A549 (cell line): ENCODE data around the gene BIRC5. TPM values are rescaled to one million over a fixed set of nuclear protein-coding genes. Genes with fewer than 3 reads are reported as not detected.

ENCODE experiments used
- ATAC-seq, 2 experiments: fragments of 200-7000 bp in 1 of 2; fragments of >200 bp in 1 of 2; cut with Nextera tagmentation in 1 of 2; cut with Tn5 transposase in 1 of 2; 3 replicates each; pipeline versions ENCODE4 v1.8.0 to v1.9.1; 2018 to 2020; ENCODE audit warnings: mild to moderate bottlenecking in 1 of 2, moderate library complexity in 1 of 2
- CTCF ChIA-PET: fragments of 300-600 bp; sonication (Branson Sonifier 250); formaldehyde crosslinking; extraction: SDS; loops from one replicate; lab custom pipeline; 2021; ENCODE audit warnings: antibody characterized with exemption, inconsistent platforms; lab: Yijun Ruan, JAX
- POLR2A ChIA-PET: fragments of 350-600 bp; formaldehyde crosslinking; extraction: SDS; loops from one replicate; lab custom pipeline; 2021; ENCODE audit warnings: antibody characterized with exemption, inconsistent platforms; lab: Yijun Ruan, JAX
- DNase-seq, 2 experiments: peaks; one replicate each; pipeline versions ENCODE4 v3.0.0 to v3.0.0-alpha.2; 2011 to 2016; ENCODE audit warnings: low read depth in 1 of 2, low spot score in 1 of 2
- FAIRE-seq: peaks from 2 replicates; lab custom pipeline; 2011; peaks lifted over from hg19 to GRCh38; lab: Jason Lieb, UNC
- H3K27ac ChIP-seq, 2 experiments: fragments of >200 bp; sonication (Bioruptor Twin); formaldehyde crosslinking; 3 replicates each; pipeline ENCODE4 v1.5.1; 2016 to 2017
- H3K4me1 ChIP-seq: fragments of >200 bp; sonication (Bioruptor Twin); formaldehyde crosslinking; 3 replicates; pipeline ENCODE4 v1.6.1; 2016
- H3K4me2 ChIP-seq: fragments of >200 bp; sonication (Bioruptor Twin); formaldehyde crosslinking; 3 replicates; pipeline ENCODE4 v1.6.1; 2016
- H3K4me3 ChIP-seq: fragments of >200 bp; sonication (Bioruptor Twin); formaldehyde crosslinking; 3 replicates; pipeline ENCODE4 v1.5.1; 2016
- H3K9me3 ChIP-seq: fragments of >200 bp; sonication (Bioruptor Twin); formaldehyde crosslinking; 3 replicates; pipeline ENCODE4 v1.6.1; 2016
- CBX2 ChIP-seq: fragments of 200-600 bp; sonication (generic); IDR thresholded peaks from 2 replicates; pipeline ENCODE4 v1.6.1; 2016; ENCODE audit warnings: low read depth, mild to moderate bottlenecking, borderline replicate concordance
- CHD2 ChIP-seq: fragments of 150-350 bp; IDR thresholded peaks from 2 replicates; pipeline ENCODE4 v1.6.1; 2014; ENCODE audit warnings: low read length; ENCODE audit not compliant: partially characterized antibody
- HOXB5 ChIP-seq: fragments of 250-450 bp; sonication (Bioruptor Pico); IDR thresholded peaks from 2 replicates; pipeline ENCODE4 v1.5.0; 2020; ENCODE audit warnings: mild to moderate bottlenecking, moderate library complexity
- JUN ChIP-seq, 2 experiments: fragments of >200 bp; sonication (Bioruptor Twin); formaldehyde crosslinking; IDR thresholded peaks; 2 replicates in 1 of 2; 3 replicates in 1 of 2; pipeline ENCODE4 v1.6.1; 2016 to 2017
- KDM1A ChIP-seq: fragments of 200-600 bp; sonication (generic); IDR thresholded peaks from 2 replicates; pipeline ENCODE4 v1.6.1; 2016; ENCODE audit warnings: low read depth, mild to moderate bottlenecking
- KDM5A ChIP-seq: fragments of 200-600 bp; sonication (generic); IDR thresholded peaks from 2 replicates; pipeline ENCODE4 v1.6.1; 2016; ENCODE audit warnings: antibody characterized with exemption, mild to moderate bottlenecking
- MAZ ChIP-seq: fragments of 150-350 bp; IDR thresholded peaks from 2 replicates; pipeline ENCODE4 v1.6.1; 2014; ENCODE audit warnings: antibody characterized with exemption, low read depth, low read length, borderline replicate concordance
- NPAS2 ChIP-seq: fragments of 250-450 bp; sonication (Bioruptor Pico); IDR thresholded peaks from 2 replicates; pipeline ENCODE4 v1.8.0; 2022; ENCODE audit warnings: mild to moderate bottlenecking, moderate library complexity, borderline replicate concordance
- POLR2A ChIP-seq: IDR thresholded peaks from 2 replicates; pipeline ENCODE4 v1.6.1; 2012; ENCODE audit warnings: mild to moderate bottlenecking, low read length
- RAD21 ChIP-seq, 2 experiments: fragments of >200 bp in 1 of 2; sonication (Bioruptor Twin) in 1 of 2; formaldehyde crosslinking in 1 of 2; IDR thresholded peaks in 1 of 2; conservative IDR thresholded peaks in 1 of 2; 2 replicates in 1 of 2; 3 replicates in 1 of 2; pipeline ENCODE4 v1.6.1; 2012 to 2018; ENCODE audit warnings: inconsistent platforms in 1 of 2
- SMC3 ChIP-seq: fragments of >200 bp; sonication (Bioruptor Twin); formaldehyde crosslinking; IDR thresholded peaks from 3 replicates; pipeline ENCODE4 v1.6.1; 2018; ENCODE audit warnings: inconsistent platforms
- TP53 ChIP-seq: fragments of 250-450 bp; sonication (Bioruptor Pico); IDR thresholded peaks from 2 replicates; pipeline ENCODE4 v1.5.0; 2021; ENCODE audit warnings: mild to moderate bottlenecking, moderate library complexity
- ZFP36 ChIP-seq: fragments of 450-650 bp; IDR thresholded peaks from 2 replicates; pipeline ENCODE4 v1.6.1; 2014; ENCODE audit warnings: borderline replicate concordance; ENCODE audit not compliant: partially characterized antibody
- ZNF302 ChIP-seq: fragments of 250-450 bp; sonication (Bioruptor Pico); IDR thresholded peaks from 2 replicates; pipeline ENCODE4 v1.9.0; 2021; ENCODE audit warnings: inconsistent platforms, mild to moderate bottlenecking, moderate library complexity
- WGBS: methylation state at CpG from one replicate; pipeline ENCODE4 v1.1.6; 2017; ENCODE audit errors: missing lambda C conversion rate; 5-methylcytosine and 5-hydroxymethylcytosine counted together
- polyA plus RNA-seq, 4 experiments: library from polyadenylated mRNA; depleted of rRNA in 3 of 4; stranded (reverse); fragments of >200 nt; fragmentation: RNase III in 1 of 4; extraction: RNeasy Plus Mini Kit Qiagen cat#74134 plus additional on column Dnase treatment in 1 of 4; gene quantifications; 2 replicates in 3 of 4; 3 replicates in 1 of 4; pipeline ENCODE4 v1.2.3, GENCODE V29; 2011 to 2017
- TF ChIP-seq, protein P1 (sequence below): fragments of >200 bp; sonication (Bioruptor Twin); formaldehyde crosslinking; IDR thresholded peaks from 3 replicates; pipeline ENCODE4 v1.5.1; 2016
- TF ChIP-seq, protein P2 (sequence below): fragments of >200 bp; sonication (Bioruptor Twin); formaldehyde crosslinking; IDR thresholded peaks from 3 replicates; pipeline ENCODE4 v1.6.1; 2016
- TF ChIP-seq, protein P3 (sequence below): fragments of 250-450 bp; sonication (Bioruptor Pico); IDR thresholded peaks from 2 replicates; pipeline ENCODE4 v1.5.0; 2021; ENCODE audit warnings: mild to moderate bottlenecking, moderate library complexity, borderline replicate concordance
- TF ChIP-seq, protein P4 (sequence below): fragments of 200-600 bp; sonication (generic); IDR thresholded peaks from 2 replicates; pipeline ENCODE4 v1.6.1; 2016; ENCODE audit warnings: antibody characterized with exemption, mild to moderate bottlenecking, moderate library complexity

BIRC5 gene
- polyA plus RNA-seq, 2 of the 4 experiments (the other 2 are of a cell fraction), result 51.9 to 109 TPM

DNA sequence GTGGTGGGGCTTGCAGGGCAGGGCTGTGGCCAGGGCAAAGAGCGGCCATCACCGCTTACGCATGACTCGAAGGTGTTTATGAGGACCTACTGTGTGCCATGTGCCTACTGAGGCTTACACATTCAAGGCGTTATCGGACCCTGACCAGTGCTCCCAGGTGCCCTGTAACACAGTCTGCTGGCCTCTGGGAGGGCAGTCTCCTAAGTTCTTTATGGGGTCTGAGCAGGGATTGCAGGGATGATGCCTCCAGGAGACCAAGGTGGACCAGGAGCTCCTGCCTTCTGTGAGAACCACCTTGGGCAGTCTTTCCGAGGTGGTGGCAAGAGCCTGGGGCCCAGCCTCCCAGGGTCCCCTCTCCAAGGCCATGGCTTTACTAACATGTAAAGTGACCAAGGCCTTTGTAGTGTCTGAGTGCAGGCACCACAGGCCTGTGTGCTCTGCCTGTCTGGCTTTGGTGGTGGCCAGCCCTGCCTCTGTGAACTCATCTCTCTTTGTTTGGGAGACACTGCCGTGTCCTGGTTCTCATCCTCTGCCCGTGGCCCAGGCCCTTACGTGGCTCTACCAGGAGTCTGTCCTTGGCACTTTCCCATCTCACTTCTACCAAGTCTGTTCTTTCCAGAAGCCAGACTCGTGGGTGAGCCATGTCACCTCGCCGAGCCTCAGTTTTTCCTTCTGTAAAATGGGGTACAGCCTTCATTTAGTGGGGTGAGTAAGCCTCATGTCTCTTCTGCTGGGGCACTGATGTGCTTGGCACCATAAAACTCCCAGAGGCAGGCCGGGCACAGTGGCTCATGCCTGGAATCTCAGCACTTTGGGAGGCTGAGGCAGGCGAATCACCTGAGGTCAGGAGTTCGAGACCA, 49.1 kb upstream of the BIRC5 start:
- 85% methylated on average over 16 of the region's 16 CpGs for WGBS
- ATAC-seq (no peak), FAIRE-seq (no peak), DNase-seq (no peak)
- no peak overlapping the region for H3K27ac ChIP-seq
- H3K4me1 ChIP-seq, result peaks cover 8% of the 10 kb centered on the region; the same call in 2 of the 3 replicates
- POLR2A ChIA-PET, result no interaction called here
- CTCF ChIA-PET, result interaction anchor here (1.0 to 4.5 kb wide), 10 partner anchors 11 to 257 kb away, joined by 3 to 54 read pairs (median 6); partner anchors contain the start of gene TK1
- TF ChIP-seq KDM1A (0 out of 2 replicates have a peak, but pooled peaks have one; percentile 64), NPAS2 (no peak), CBX2 (no peak)
- TF ChIP-seq, all 56 proteins: peak for 1
- no peaks in the 10 kb centered on the region for H3K9me3 ChIP-seq
- H3K4me2 ChIP-seq, result no peak overlapping the region
- H3K4me3 ChIP-seq, result no peak overlapping the region

DNA sequence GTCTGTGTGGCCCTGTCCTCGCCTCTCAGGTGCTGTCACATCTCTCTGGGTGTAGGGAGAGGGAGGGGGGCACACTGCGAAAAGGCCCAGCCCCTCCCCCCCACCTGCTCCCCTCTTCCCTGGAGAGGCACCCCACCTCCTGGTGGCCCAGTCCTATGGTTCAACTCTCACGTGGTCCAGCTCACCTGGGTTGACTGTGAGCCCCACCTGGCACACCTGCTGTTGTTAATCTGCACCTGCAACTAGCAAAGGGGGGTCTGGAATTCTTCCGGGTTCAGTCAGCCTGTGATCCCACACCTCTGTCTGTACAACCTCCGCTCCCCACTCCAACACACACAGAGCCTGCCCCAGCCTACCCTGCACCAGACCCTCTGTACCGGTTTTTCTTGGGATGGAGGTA, 47.6 kb upstream of the BIRC5 start:
- ChIA-PET POLR2A (no interaction called here), CTCF (interaction anchor here (1.4 to 3.1 kb wide), 4 partner anchors 10 to 84 kb away, joined by 3 to 18 read pairs (median 6); no protein-coding TSS in a partner anchor)
- no peak for ATAC-seq
- no peak for FAIRE-seq
- Histone ChIP-seq H3K4me1 (peaks cover 11% of the 10 kb centered on the region; the same call in 2 of the 3 replicates), H3K4me2 (no peak overlapping the region)
- TF ChIP-seq ZFP36 (no peak), SMC3 (no peak), KDM5A (no peak)
- TF ChIP-seq, protein P1, sequence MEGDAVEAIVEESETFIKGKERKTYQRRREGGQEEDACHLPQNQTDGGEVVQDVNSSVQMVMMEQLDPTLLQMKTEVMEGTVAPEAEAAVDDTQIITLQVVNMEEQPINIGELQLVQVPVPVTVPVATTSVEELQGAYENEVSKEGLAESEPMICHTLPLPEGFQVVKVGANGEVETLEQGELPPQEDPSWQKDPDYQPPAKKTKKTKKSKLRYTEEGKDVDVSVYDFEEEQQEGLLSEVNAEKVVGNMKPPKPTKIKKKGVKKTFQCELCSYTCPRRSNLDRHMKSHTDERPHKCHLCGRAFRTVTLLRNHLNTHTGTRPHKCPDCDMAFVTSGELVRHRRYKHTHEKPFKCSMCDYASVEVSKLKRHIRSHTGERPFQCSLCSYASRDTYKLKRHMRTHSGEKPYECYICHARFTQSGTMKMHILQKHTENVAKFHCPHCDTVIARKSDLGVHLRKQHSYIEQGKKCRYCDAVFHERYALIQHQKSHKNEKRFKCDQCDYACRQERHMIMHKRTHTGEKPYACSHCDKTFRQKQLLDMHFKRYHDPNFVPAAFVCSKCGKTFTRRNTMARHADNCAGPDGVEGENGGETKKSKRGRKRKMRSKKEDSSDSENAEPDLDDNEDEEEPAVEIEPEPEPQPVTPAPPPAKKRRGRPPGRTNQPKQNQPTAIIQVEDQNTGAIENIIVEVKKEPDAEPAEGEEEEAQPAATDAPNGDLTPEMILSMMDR, result no peak
- TF ChIP-seq, all 56 proteins: peak for 0
- Histone ChIP-seq H3K27ac (no peak overlapping the region), H3K9me3 (no peaks in the 10 kb centered on the region), H3K4me3 (no peak overlapping the region)
- WGBS, result 67% methylated on average over 6 of the region's 6 CpGs
- no peak for DNase-seq

DNA sequence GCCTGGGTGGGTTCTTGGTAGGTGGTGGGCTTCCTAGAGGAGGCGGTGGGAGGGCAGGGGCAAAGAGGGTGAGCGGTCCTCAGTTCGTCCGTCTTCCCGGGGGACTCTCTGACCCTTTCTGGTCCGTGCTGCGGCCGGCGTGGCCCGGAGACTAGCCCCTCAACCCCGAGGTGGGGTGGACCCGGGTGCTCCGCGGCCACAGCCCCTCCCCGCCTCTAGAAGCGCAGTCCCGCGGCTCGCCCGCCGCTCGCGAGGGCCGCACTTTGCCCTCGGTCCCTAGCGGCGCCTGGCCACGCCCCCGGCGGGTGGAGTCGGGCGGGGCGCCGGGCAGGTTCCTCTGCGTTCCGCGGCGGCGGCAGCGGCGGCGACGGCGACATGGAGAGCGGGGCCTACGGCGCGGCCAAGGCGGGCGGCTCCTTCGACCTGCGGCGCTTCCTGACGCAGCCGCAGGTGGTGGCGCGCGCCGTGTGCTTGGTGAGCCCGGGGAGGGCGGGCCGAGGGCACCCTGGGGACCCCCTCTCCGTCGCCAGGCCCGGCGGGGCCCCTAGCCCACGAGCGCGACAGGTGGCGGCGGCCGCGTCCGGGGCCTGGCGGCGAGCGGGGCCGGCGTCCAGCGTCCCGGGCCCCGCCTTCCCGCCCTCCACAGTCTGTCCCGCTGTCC, 45.7 kb upstream of the BIRC5 start, which contains the start of gene SYNGR2:
SYNGR2 (plus strand) TSS at position 340 of the 661 bp plus-strand sequence; CDS start at position 376, 36 bp downstream.
- CTCF ChIA-PET, result interaction anchor here (0.6 to 13.2 kb wide), 8 partner anchors 8 to 149 kb away, joined by 4 to 295 read pairs (median 9); partner anchors contain the start of genes AFMID, C17orf99 and TK1
- no peak for FAIRE-seq
- H3K27ac ChIP-seq, result peak within 1 kb of the TSS; percentile 86 to 96
- TF ChIP-seq ZFP36 (peak; percentile 57), SMC3 (0 out of 3 replicates have a peak, but pooled peaks have one; percentile 7), RAD21 (conservative IDR thresholded peaks at IDR 0.05 in 1 of 2, IDR thresholded peaks at IDR 0.05 in 1 of 2) (no peak), POLR2A (peak; percentile 76), ZNF302 (no peak), TP53 (peak; percentile 32; the same call in 1 of the 2 replicates), MAZ (no peak), CHD2 (peak; percentile 89), HOXB5 (CRISPR knock-in tag) (0 out of 2 replicates have a peak, but pooled peaks have one; percentile 51), JUN (IDR thresholded peaks at IDR 0.05) (peak in 1 of 2 experiments; percentile 89; a peak in 3 of 5 replicates)
- TF ChIP-seq, protein P2, sequence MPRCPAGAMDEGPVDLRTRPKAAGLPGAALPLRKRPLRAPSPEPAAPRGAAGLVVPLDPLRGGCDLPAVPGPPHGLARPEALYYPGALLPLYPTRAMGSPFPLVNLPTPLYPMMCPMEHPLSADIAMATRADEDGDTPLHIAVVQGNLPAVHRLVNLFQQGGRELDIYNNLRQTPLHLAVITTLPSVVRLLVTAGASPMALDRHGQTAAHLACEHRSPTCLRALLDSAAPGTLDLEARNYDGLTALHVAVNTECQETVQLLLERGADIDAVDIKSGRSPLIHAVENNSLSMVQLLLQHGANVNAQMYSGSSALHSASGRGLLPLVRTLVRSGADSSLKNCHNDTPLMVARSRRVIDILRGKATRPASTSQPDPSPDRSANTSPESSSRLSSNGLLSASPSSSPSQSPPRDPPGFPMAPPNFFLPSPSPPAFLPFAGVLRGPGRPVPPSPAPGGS, result 0 out of 3 replicates have a peak, but pooled peaks have one; percentile 68
- TF ChIP-seq, protein P3, sequence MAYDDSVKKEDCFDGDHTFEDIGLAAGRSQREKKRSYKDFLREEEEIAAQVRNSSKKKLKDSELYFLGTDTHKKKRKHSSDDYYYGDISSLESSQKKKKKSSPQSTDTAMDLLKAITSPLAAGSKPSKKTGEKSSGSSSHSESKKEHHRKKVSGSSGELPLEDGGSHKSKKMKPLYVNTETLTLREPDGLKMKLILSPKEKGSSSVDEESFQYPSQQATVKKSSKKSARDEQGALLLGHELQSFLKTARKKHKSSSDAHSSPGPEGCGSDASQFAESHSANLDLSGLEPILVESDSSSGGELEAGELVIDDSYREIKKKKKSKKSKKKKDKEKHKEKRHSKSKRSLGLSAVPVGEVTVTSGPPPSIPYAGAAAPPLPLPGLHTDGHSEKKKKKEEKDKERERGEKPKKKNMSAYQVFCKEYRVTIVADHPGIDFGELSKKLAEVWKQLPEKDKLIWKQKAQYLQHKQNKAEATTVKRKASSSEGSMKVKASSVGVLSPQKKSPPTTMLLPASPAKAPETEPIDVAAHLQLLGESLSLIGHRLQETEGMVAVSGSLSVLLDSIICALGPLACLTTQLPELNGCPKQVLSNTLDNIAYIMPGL, result no peak
- TF ChIP-seq, protein P4, sequence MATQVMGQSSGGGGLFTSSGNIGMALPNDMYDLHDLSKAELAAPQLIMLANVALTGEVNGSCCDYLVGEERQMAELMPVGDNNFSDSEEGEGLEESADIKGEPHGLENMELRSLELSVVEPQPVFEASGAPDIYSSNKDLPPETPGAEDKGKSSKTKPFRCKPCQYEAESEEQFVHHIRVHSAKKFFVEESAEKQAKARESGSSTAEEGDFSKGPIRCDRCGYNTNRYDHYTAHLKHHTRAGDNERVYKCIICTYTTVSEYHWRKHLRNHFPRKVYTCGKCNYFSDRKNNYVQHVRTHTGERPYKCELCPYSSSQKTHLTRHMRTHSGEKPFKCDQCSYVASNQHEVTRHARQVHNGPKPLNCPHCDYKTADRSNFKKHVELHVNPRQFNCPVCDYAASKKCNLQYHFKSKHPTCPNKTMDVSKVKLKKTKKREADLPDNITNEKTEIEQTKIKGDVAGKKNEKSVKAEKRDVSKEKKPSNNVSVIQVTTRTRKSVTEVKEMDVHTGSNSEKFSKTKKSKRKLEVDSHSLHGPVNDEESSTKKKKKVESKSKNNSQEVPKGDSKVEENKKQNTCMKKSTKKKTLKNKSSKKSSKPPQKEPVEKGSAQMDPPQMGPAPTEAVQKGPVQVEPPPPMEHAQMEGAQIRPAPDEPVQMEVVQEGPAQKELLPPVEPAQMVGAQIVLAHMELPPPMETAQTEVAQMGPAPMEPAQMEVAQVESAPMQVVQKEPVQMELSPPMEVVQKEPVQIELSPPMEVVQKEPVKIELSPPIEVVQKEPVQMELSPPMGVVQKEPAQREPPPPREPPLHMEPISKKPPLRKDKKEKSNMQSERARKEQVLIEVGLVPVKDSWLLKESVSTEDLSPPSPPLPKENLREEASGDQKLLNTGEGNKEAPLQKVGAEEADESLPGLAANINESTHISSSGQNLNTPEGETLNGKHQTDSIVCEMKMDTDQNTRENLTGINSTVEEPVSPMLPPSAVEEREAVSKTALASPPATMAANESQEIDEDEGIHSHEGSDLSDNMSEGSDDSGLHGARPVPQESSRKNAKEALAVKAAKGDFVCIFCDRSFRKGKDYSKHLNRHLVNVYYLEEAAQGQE, result peak; percentile 88

More for the DNA sequence above, 45.7 kb upstream of the BIRC5 start, which contains the start of gene SYNGR2:
- peak; percentile 64 to 66 for ATAC-seq
- POLR2A ChIA-PET, result interaction anchor here (1.4 to 1.5 kb wide), 2 partner anchors 27 to 41 kb away, joined by 3 to 8 read pairs; no protein-coding TSS in a partner anchor
- Histone ChIP-seq H3K4me1 (peaks cover 26% of the 10 kb centered on the region), H3K9me3 (no peaks in the 10 kb centered on the region), H3K4me2 (peak within 1 kb of the TSS; percentile 91), H3K4me3 (peak within 1 kb of the TSS; percentile 89)
- peak; percentile 83 to 97 for DNase-seq
- WGBS, result 2% methylated on average over 22 of the region's 84 CpGs
